ENCODE data around the gene IGSF11. TPM values are rescaled to one million over a fixed set of nuclear protein-coding genes. Genes with fewer than 3 reads are reported as not detected.

The IGSF11 gene
- total RNA-seq, 2 experiments from 2014 or later: 0.53 to 0.58 TPM

DNA sequence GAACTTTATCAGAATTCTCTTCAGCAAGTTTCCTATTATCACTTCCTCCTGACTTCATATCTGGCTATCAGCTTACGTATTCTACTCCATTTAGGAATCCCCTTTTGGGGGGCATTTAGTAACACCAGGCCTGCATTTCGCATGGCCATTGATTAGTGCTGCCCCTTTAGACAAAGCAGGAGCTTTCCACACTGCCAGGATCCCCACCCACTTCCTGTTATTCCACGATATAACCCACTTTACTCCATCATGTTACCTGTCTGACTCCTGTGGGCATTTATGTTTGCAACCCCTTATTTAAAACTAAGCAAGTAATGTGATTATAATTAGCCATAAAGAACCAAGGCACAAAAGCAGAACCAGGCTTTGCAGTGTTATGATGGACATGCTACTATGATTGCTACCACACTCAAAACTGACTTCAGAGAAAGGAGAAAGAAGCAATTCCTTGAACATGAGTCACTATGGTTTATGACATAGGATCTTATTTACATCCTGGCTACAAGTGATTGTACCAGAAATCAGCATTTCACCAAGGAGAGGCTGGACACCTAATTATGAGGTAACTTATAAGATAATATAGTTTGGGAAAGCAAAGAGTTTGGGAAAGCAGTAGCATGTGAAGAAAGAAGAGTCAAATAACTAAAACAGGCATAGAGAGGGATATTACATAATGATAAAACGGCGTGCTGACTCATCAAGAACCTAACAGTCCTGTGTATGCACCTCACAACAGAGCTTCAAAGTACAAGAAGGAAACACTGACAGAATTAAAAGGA, 96.3 kb downstream of the IGSF11 start:
- TF ChIP-seq, protein P1, sequence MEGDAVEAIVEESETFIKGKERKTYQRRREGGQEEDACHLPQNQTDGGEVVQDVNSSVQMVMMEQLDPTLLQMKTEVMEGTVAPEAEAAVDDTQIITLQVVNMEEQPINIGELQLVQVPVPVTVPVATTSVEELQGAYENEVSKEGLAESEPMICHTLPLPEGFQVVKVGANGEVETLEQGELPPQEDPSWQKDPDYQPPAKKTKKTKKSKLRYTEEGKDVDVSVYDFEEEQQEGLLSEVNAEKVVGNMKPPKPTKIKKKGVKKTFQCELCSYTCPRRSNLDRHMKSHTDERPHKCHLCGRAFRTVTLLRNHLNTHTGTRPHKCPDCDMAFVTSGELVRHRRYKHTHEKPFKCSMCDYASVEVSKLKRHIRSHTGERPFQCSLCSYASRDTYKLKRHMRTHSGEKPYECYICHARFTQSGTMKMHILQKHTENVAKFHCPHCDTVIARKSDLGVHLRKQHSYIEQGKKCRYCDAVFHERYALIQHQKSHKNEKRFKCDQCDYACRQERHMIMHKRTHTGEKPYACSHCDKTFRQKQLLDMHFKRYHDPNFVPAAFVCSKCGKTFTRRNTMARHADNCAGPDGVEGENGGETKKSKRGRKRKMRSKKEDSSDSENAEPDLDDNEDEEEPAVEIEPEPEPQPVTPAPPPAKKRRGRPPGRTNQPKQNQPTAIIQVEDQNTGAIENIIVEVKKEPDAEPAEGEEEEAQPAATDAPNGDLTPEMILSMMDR (IDR thresholded peaks at IDR 0.05): no peak
- ChIA-PET CTCF (no interaction called here), POLR2A (no interaction called here)
- DNase-seq: no peak
- intact Hi-C loops (cut with DNase I, micrococcal nuclease): no loop called here
- Mint-ChIP-seq H3K9me3 (peaks cover 2% of the 10 kb centered on the region), H3K27me3 (no peaks in the 10 kb centered on the region), H3K4me1 (ENCODE audit: low read depth) (peaks cover 30% of the 10 kb centered on the region), H3K4me3 (no peak overlapping the region), H3K27ac (no peak overlapping the region), H3K36me3 (ENCODE audit: low read depth) (no peaks in the 10 kb centered on the region)
- H3K36me3 ChIP-seq (ENCODE audit: insufficient read depth, low read length): no peaks in the 10 kb centered on the region
- peaks cover 5% of the 10 kb centered on the region for H3K4me1 ChIP-seq (ENCODE audit: insufficient read depth, low read length)
- no peak for ATAC-seq (ENCODE audit: poor library complexity)
- no peak overlapping the region for H3K4me3 ChIP-seq (ENCODE audit: low read length)
- H3K27ac ChIP-seq (ENCODE audit: low read depth in 1 of 2, low read length in 2 of 2): no peak overlapping the region
- no peaks in the 10 kb centered on the region for H3K27me3 ChIP-seq (ENCODE audit: control insufficient read depth in 1 of 2, insufficient read depth in 2 of 2, low read length in 2 of 2)
- H3K9me3 ChIP-seq (ENCODE audit: control insufficient read depth in 1 of 2, insufficient read depth in 1 of 2, low read length in 2 of 2): no peaks in the 10 kb centered on the region

DNA sequence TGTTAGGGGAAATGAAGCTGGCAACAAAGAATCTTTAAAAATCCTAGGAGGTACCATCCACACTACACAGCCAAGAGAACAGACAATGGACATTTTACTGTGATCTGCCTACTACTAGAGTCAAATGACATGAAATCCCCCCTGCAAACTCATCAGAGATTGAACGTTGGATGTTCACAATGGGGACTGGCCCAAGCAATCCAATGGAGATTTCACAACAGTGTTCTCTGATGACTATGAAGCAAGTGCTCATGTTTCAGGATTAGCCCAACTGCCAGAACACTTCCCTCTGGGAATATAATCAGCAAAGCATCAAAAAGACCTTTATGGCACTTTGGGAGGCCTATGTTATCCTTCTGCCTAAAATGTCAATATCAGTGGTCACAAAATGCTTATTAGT, 97.8 kb downstream of the IGSF11 start:
- H3K4me1 ChIP-seq (ENCODE audit: insufficient read depth, low read length): no peaks in the 10 kb centered on the region
- Mint-ChIP-seq H3K4me1 (ENCODE audit: low read depth) (peaks cover 14% of the 10 kb centered on the region), H3K4me3 (no peak overlapping the region), H3K9me3 (peaks cover 2% of the 10 kb centered on the region), H3K27me3 (no peaks in the 10 kb centered on the region), H3K27ac (no peak overlapping the region), H3K36me3 (ENCODE audit: low read depth) (no peaks in the 10 kb centered on the region)
- H3K27ac ChIP-seq (ENCODE audit: low read depth in 1 of 2, low read length in 2 of 2): no peak overlapping the region
- ChIA-PET CTCF (no interaction called here), POLR2A (no interaction called here)
- TF ChIP-seq, protein P1 (IDR thresholded peaks at IDR 0.05): no peak
- H3K4me3 ChIP-seq (ENCODE audit: low read length): no peak overlapping the region
- H3K27me3 ChIP-seq (ENCODE audit: control insufficient read depth in 1 of 2, insufficient read depth in 2 of 2, low read length in 2 of 2): no peaks in the 10 kb centered on the region
- no peaks in the 10 kb centered on the region for H3K36me3 ChIP-seq (ENCODE audit: insufficient read depth, low read length)
- no peak for DNase-seq
- intact Hi-C loops (cut with DNase I, micrococcal nuclease): no loop called here
- H3K9me3 ChIP-seq (ENCODE audit: control insufficient read depth in 1 of 2, insufficient read depth in 1 of 2, low read length in 2 of 2): no peaks in the 10 kb centered on the region
- no peak for ATAC-seq (ENCODE audit: poor library complexity)

DNA sequence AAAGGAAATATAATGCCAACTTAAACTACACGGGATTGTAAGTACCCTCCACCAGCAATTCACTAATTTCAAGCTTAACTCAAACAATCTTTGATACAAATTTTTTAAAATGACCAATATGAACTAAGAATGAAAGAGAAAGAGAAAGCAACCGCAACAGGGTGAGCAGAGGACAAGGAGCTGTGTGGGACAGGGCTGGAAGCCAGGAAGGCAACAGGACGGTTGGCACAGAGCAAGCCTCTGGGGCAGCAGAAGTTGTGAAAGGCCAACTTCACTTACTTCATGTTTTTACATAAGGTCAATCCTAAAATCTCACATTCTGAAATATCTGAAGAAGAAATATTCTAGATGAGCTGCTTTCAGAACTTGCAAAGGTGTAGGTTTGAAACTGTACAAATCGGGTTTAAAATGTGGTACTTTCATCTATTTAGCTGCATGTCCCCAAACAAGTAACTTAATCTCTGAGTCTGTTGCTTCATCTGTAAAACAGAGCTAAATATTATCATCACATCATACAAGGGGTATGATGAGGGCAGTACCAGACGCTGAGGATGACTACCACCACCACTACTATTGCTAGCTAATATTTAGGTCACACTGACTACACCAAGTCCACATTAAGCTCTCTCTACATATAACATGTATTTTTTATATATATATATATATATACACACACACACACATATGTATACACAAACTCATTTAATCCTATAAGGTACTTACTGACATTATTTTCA, 101.7 kb downstream of the IGSF11 start:
- Mint-ChIP-seq H3K27ac (no peak overlapping the region), H3K4me1 (ENCODE audit: low read depth) (peaks cover under 1% of the 10 kb centered on the region), H3K27me3 (no peaks in the 10 kb centered on the region), H3K4me3 (no peak overlapping the region), H3K9me3 (no peaks in the 10 kb centered on the region), H3K36me3 (ENCODE audit: low read depth) (no peaks in the 10 kb centered on the region)
- TF ChIP-seq, protein P1 (IDR thresholded peaks at IDR 0.05): no peak
- ChIA-PET POLR2A (interaction anchor here (0.8 kb wide), 1 partner anchor 23 kb away, joined by 3 read pairs; no protein-coding TSS in a partner anchor), CTCF (interaction anchor here (1.3 kb wide), 1 partner anchor 48 kb away, joined by 4 read pairs; no protein-coding TSS in a partner anchor)
- no peak for DNase-seq
- Histone ChIP-seq H3K9me3 (ENCODE audit: control insufficient read depth in 1 of 2, insufficient read depth in 1 of 2, low read length in 2 of 2) (no peaks in the 10 kb centered on the region), H3K27ac (ENCODE audit: low read depth in 1 of 2, low read length in 2 of 2) (no peak overlapping the region), H3K4me3 (ENCODE audit: low read length) (no peak overlapping the region), H3K4me1 (ENCODE audit: insufficient read depth, low read length) (no peaks in the 10 kb centered on the region), H3K27me3 (ENCODE audit: control insufficient read depth in 1 of 2, insufficient read depth in 2 of 2, low read length in 2 of 2) (no peaks in the 10 kb centered on the region), H3K36me3 (ENCODE audit: insufficient read depth, low read length) (no peaks in the 10 kb centered on the region)
- ATAC-seq (ENCODE audit: poor library complexity): no peak
- intact Hi-C loops (cut with DNase I, micrococcal nuclease): no loop called here
